Measurements from ENCODE around the gene CNTN6. TPM values are rescaled to one million over a fixed set of nuclear protein-coding genes. Genes with fewer than 3 reads are reported as not detected.

Gene CNTN6
- total RNA-seq (2014; rRNA removed; shearing (Covaris generic)) = not detected in 2 replicates

- DNase-seq (ENCODE audit: low read depth) = no peak
These were observed at the start of gene CNTN6 for GRCh38 chr3:1092771-1093170. TSS of gene CNTN6 (plus strand) at chr3:1093024. CDS start at chr3:1148009, 54,985 bp downstream.

DNA sequence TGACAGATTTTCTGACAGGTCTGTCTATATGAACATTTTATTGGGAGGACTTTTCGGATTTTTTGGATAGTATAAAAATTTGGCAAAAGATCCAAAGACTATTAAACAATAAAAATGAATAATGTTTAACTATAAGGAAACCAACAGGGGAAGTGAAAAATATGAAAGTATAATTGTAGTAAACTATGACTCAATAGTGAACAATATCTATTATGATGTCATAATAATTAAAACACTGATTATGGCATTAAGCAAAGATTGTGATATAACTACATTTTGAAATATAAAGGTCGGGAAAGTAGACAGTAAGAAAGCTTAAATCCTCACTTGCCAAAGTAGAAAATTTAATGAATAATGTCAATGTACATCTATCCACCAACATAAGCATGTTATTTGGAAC is 44.3 kb upstream of the CNTN6 start:
- DNase-seq (ENCODE audit: low read depth) = no peak

DNA sequence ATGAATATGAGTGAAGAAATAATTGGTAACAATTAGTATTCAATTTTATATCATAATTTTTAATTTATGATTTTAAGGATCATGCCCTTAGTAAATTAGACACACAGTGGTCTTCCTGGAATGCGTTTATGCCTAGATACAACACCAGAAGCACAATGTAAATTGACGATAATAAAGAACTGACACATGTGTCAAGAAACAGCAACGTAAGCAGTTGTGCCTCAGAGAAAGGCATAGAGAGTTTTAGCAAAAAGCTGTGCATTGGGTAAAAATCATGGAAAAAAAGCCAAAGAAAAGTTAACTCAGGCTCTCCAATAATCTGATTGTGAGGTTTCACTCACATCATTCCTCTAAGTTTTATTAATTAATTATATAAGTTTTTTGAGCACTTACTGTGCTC is 37.0 kb upstream of the CNTN6 start:
- no peak for DNase-seq (ENCODE audit: low read depth)

GRCh38 chr3:1056744-1057143 is 36.1 kb upstream of the CNTN6 start:
- no peak for DNase-seq (ENCODE audit: low read depth)

GRCh38 chr3:1057436-1057835 is 35.4 kb upstream of the CNTN6 start:
- DNase-seq (ENCODE audit: low read depth) = no peak

DNA sequence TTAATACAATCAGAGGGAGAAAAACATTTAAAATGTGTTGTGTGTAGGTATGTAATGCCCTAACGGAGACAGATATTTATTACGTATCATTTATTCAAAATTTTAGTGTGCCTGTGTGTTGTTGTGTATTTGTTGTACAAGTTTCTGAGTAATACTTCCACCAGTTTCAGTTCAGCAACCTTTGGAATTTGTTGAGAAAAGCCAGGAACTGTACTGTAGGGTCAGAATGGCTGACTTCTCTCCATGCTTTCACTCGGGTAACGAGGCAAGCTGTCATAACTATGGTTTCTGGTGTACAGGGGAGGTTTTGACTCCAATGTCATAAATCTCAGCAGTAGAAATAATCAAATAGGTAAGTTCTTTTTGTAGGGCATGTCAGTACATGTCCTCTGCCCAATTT is 23.8 kb upstream of the CNTN6 start:
- DNase-seq (ENCODE audit: low read depth) = no peak

DNA sequence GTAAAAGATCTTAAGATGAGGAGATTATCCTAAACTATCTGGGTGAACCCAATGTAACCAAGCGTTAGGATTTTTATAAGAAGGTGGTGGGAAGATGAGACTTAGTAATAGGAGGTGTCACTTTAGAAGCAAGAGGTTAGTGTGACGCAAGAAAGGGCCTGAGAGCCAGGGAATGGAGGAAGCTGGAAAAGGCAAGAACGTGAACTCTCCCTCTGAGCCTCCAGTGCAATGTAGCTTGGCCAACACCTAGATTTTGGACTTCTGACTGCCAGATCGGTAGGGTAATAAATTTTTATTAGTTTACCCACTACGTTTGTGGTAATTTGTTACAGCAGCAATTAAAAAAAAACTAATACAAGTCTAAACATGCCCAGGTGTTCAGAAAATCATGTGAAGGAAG is 20.8 kb upstream of the CNTN6 start:
- no peak for DNase-seq (ENCODE audit: low read depth)

DNA sequence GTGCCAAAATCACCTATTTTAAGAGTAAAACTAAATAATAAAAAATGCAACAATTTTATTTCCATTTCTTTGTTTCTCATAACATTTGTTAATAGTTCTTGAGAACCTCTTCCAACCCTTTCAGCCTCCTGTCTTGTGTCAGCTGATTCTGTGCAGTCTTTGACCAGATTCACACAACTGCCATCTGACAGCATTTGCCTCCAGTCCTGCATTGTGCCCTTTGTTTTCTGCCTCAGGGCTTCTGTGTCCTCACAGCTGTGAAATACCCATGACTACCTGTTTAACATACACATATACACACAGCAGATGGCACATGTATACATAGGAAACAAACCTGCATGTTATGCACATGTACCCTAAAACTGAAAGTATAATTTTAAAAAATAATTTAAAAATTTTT is 13.2 kb upstream of the CNTN6 start:
- no peak for DNase-seq (ENCODE audit: low read depth)

- peak; percentile 3 for DNase-seq (ENCODE audit: low read depth)
These were observed 10.7 kb upstream of the CNTN6 start for GRCh38 chr3:1082108-1082507.

DNA sequence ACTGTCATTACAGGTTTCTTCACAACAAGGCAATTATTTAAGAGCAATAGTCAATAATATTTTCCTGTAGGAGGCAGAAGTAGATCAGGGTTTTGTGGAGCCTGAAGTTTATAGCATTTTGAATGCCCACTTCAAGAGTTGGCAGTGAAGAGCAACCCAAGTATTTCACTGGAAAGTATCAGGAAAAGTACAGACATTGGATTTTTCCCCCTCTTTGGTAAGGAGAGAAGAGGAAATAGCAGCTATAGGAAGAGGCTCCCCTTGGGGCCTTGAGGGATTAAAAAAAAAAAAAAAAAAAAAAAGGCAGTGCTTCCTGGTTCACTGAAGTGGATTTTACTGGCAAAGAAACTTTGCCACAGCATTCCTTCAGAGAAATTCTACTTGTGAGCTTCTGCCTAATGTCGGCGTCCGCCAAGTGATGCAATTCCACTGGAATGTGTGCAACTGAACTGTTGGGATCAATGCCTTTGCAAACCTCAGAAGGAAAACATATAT is 5.7 kb upstream of the CNTN6 start:
- peak; percentile 2 for DNase-seq (ENCODE audit: low read depth)

DNA sequence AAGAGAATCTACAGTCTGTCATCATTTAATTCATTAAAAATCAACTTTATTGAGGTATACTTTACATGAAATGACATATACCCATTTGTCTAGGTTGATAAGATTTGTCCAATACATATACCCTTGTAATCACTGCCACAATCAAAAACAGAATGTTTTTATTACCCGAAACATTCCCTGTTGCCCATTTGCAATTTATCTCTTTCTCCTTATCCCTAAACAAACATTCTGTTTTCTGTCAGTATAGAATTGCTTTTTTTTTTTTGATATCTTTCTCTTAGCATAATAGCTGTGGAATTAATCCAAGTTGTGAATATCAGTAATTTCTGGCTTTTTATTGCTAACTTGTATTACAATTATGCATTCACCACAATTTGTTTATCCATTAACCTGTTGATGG is 4.3 kb upstream of the CNTN6 start:
- no peak for DNase-seq (ENCODE audit: low read depth)

DNA sequence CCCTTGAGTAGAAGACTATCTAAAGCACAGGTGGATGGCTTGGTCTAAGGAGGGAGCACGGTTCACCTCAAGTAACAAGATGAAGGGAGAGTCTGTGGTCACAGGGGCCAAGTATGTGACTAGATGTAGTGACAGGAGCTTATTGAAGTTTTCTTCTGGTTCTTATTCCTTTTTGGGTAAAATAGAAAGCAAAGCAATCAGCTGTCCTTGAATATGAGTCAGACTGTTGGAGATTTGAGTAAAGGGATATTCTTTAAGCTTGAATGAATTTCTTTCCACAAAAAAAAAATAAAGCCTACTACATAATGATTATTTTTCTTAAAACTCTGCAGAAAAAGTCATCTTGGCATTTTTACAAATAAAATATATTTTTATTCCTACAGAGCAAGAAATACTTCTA is 1.5 kb upstream of the CNTN6 start:
- no peak for DNase-seq (ENCODE audit: low read depth)

DNA sequence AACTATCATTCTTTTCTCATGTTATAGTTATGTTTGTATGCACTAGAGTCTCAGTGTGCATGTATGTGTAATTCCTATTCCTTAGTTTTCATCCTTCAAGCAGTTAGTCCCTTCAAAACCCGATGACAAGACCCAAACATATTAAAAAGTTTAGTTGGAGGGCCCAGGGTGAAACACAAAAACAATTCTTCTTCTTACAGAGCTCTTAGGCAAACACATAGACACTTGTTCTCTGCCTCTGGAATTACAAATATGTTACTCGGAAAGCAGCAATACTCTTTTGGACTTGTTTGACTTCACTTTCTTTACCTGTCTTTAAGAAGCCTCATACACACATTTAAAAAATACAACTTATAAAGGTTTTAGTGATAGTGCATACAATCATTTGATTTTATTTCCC is 763 bp upstream of the CNTN6 start:
- no peak for DNase-seq (ENCODE audit: low read depth)

DNA sequence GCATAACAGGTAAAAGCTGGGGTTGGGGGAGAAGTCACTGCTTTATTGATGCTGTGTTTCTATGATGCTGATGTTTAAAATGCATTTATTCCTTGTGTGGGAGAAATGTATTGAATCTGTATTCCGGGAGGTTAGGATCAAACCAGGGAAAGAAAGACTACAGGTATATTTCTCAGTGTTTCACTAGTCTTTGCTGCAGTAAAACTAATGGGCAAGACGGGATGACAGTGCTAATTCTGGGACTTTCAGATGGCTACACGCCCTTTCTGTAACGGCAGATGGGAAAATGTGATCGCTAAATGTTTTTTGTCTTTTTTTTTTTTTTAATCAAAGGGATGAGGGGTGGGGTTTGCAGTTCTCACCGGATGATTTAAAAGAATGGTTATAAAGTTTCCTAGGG is 393 bp downstream of the CNTN6 start:
- no peak for DNase-seq (ENCODE audit: low read depth)

GRCh38 chr3:1103525-1103924 is 10.7 kb downstream of the CNTN6 start:
- DNase-seq (ENCODE audit: low read depth) = no peak

DNA sequence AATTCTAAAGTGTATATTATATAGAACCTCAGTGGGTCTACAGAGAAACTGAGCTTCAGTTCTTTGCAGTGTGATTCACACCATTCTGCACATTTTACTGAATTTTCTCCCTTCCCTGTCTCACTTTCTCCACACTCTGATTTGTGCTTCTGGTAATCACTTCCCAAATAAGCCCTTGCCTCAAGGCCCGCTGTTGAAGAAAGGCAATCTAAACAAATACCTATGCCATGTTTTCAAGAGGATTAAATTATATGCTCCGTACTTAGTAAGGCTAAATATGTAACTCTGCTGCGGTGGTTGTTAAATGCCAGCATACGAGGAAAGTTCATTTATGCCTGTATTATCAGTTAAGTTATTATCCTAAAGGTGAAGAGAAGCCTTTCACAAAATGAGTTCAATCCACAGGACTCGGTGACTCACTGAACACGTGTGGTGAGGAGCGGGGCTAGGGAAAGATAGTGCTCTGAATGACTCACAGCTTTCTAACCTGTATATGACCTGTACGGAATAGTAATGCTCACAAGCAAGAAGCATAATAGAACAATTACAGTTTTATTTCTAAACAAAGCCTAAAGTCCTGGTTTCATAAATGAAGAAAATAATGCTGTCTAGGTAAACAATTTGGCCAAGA is 25.1 kb downstream of the CNTN6 start:
- DNase-seq (ENCODE audit: low read depth) = no peak

- no peak for DNase-seq (ENCODE audit: low read depth)
These were observed 38.3 kb downstream of the CNTN6 start for GRCh38 chr3:1131166-1131565.

DNA sequence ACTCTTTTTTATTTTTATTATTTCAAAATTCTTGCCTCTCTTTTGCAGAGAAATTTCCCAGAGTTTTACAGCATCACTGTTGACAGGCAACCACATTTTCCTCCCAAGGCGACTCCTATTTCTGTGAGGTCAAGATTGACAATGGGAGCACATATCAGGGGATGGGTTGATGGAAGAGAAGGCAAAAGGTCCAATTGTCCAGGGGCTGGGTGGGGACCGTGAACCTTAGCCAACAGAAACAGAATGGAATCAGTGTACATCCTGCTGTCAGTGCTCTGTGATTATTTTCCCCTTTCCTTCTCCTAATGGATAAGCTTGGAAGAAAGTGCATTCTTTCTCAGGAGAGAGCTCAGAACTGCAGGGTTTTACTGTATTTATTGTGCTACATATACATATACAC is 42.4 kb downstream of the CNTN6 start:
- no peak for DNase-seq (ENCODE audit: low read depth)

- no peak for DNase-seq (ENCODE audit: low read depth)
These were observed 45.2 kb downstream of the CNTN6 start for GRCh38 chr3:1138036-1138435.

GRCh38 chr3:1139071-1139470 is 46.2 kb downstream of the CNTN6 start:
- DNase-seq (ENCODE audit: low read depth) = no peak

DNA sequence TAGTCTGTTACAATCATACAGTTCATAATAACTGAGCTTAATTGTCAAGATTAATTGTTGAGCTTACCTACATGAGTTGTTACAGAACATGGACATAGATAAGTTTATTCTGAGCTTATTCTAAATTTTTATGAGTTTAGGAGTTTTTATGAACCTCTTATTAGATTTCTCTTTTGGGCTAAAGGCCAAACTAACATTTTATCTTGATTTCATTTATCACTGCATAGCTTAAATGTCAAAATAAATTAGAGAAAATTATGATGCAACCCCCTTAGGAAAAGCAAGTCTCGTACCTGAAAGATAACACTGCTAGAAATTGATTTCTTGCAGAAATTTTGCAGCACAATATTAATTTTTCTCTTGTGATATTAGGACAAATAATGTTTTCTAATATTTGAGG is 54.5 kb downstream of the CNTN6 start:
- DNase-seq (ENCODE audit: low read depth) = no peak

DNA sequence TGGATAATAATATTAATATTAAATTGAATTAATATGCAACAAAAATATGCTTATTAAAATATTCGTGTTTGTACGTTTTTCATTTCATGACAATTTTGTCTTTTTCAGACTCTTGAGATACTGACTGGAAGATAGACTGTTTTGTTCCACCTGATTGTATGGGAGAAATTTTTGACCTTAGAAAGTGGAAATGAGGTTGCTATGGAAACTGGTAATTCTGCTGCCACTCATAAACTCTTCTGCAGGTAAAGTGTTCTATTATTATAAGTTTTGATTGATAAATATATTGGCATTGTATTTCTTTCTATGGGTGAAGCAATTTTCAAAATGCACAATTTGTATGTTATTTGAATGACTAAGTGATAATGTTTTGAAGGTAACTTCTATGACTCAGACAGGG is 55.0 kb downstream of the CNTN6 start:
- DNase-seq (ENCODE audit: low read depth) = no peak

- DNase-seq (ENCODE audit: low read depth) = no peak
These were observed 71.3 kb downstream of the CNTN6 start for GRCh38 chr3:1164101-1164500.

DNA sequence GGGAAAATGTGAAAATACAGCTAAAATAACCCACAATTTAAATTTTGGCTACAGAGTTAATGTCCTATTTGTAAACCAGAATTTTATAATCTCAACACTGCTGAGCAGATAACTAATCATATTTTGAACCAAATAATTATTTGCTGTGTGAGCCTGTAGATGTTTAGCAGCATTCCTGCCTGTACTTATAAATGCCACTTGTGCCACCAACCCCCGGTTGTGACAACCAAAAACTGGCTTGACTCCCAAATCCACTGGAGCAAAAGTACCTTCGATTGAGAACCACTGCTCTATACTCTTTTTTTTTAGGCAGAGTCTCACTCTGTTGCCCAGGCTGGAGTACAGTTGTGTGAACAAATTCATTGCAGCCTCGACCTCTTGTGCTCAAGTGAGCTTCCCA is 78.5 kb downstream of the CNTN6 start:
- no peak for DNase-seq (ENCODE audit: low read depth)

Measured in RPMI7951 (cell line).